Parathyroid adenoma (tissue), 2 donors: ENCODE data around the gene NDFIP2.

Source experiments
- H2AFZ ChIP-seq: fragments of 300-600 bp; sonication (generic); one replicate; pipeline ENCODE4 v1.7.0; 2017; ENCODE audit warnings: antibody characterized with exemption, mild to moderate bottlenecking
- H3K27ac ChIP-seq: fragments of 300-600 bp; sonication (generic); one replicate; pipeline ENCODE4 v1.7.0; 2017
- H3K27me3 ChIP-seq: fragments of 300-600 bp; sonication (generic); one replicate; pipeline ENCODE4 v1.7.0; 2017; ENCODE audit warnings: low read length; ENCODE audit not compliant: control insufficient read depth, insufficient read depth
- H3K36me3 ChIP-seq: fragments of 300-600 bp; sonication (generic); one replicate; pipeline ENCODE4 v1.7.0; 2017; ENCODE audit warnings: low read length; ENCODE audit not compliant: control insufficient read depth, insufficient read depth
- H3K4me1 ChIP-seq: fragments of 300-600 bp; sonication (generic); one replicate; pipeline ENCODE4 v1.7.0; 2017; ENCODE audit warnings: control low read depth
- H3K4me2 ChIP-seq: fragments of 300-600 bp; sonication (generic); one replicate; pipeline ENCODE4 v1.7.0; 2017; ENCODE audit warnings: low read length
- H3K4me3 ChIP-seq: fragments of 300-600 bp; sonication (generic); one replicate; pipeline ENCODE4 v1.7.0; 2017; ENCODE audit warnings: low read depth, low read length
- H3K79me2 ChIP-seq: fragments of 300-600 bp; sonication (generic); one replicate; pipeline ENCODE4 v1.7.0; 2017; ENCODE audit warnings: control low read depth
- H3K9ac ChIP-seq: fragments of 300-600 bp; sonication (generic); one replicate; pipeline ENCODE4 v1.7.0; 2017; ENCODE audit warnings: mild to moderate bottlenecking
- H3K9me3 ChIP-seq: fragments of 300-600 bp; sonication (generic); one replicate; pipeline ENCODE4 v1.7.0; 2017; ENCODE audit warnings: low read length; ENCODE audit not compliant: control insufficient read depth
- TF ChIP-seq, protein P1 (sequence below): fragments of 300-600 bp; sonication (generic); IDR thresholded peaks from one replicate; pipeline ENCODE4 v1.7.0; 2017; ENCODE audit warnings: antibody characterized with exemption, mild to moderate bottlenecking
- donor health status: primary hyperparathyroidism.

Gene NDFIP2, protein sequence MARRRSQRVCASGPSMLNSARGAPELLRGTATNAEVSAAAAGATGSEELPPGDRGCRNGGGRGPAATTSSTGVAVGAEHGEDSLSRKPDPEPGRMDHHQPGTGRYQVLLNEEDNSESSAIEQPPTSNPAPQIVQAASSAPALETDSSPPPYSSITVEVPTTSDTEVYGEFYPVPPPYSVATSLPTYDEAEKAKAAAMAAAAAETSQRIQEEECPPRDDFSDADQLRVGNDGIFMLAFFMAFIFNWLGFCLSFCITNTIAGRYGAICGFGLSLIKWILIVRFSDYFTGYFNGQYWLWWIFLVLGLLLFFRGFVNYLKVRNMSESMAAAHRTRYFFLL

DNA sequence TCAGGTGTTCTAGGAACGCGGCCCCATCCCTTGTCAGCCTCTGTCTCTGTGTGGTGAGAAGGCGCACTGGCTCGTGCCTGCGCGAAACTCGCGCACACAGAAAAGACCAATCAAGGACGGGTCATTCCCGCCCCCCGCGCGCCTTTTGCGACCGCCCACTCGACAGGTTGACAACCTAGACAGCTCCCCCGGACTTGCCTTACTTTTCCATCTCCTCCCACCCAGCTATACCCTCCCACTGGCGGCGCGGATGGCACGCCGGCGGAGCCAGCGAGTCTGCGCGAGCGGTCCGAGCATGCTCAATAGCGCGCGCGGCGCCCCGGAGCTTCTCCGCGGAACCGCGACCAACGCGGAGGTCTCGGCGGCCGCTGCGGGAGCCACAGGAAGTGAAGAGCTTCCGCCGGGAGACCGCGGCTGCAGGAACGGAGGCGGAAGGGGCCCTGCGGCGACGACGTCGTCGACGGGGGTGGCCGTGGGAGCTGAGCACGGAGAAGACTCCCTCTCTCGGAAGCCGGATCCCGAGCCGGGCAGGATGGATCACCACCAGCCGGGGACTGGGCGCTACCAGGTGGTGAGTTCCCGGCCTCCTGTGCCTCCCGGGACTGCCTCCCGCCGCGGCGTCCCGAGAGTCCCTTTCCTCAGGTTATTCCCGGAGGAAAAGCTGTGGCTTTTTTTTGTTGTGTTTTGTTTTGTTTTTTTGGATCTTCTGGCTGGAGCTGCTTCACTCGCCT, at the start of gene NDFIP2:
TSS of gene NDFIP2 (plus strand) at position 202 of the 731 bp plus-strand sequence. CDS start at position 251, 49 bp downstream.
- peak within 1 kb of the TSS; percentile 88 for H3K4me3 ChIP-seq
- H3K27ac ChIP-seq: peak within 1 kb of the TSS; percentile 74
- no peaks in the 10 kb centered on the region for H3K27me3 ChIP-seq
- peak within 1 kb of the TSS; percentile 87 for H3K4me2 ChIP-seq
- no peaks in the 10 kb centered on the region for H3K4me1 ChIP-seq
- peak within 1 kb of the TSS; percentile 90 for H2AFZ ChIP-seq
- H3K9me3 ChIP-seq: no peaks in the 10 kb centered on the region
- no peaks in the 10 kb centered on the region for H3K36me3 ChIP-seq
- peaks cover 4% of the 10 kb centered on the region for H3K79me2 ChIP-seq
- H3K9ac ChIP-seq: peak within 1 kb of the TSS; percentile 67
- TF ChIP-seq, protein P1, sequence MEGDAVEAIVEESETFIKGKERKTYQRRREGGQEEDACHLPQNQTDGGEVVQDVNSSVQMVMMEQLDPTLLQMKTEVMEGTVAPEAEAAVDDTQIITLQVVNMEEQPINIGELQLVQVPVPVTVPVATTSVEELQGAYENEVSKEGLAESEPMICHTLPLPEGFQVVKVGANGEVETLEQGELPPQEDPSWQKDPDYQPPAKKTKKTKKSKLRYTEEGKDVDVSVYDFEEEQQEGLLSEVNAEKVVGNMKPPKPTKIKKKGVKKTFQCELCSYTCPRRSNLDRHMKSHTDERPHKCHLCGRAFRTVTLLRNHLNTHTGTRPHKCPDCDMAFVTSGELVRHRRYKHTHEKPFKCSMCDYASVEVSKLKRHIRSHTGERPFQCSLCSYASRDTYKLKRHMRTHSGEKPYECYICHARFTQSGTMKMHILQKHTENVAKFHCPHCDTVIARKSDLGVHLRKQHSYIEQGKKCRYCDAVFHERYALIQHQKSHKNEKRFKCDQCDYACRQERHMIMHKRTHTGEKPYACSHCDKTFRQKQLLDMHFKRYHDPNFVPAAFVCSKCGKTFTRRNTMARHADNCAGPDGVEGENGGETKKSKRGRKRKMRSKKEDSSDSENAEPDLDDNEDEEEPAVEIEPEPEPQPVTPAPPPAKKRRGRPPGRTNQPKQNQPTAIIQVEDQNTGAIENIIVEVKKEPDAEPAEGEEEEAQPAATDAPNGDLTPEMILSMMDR: no peak

DNA sequence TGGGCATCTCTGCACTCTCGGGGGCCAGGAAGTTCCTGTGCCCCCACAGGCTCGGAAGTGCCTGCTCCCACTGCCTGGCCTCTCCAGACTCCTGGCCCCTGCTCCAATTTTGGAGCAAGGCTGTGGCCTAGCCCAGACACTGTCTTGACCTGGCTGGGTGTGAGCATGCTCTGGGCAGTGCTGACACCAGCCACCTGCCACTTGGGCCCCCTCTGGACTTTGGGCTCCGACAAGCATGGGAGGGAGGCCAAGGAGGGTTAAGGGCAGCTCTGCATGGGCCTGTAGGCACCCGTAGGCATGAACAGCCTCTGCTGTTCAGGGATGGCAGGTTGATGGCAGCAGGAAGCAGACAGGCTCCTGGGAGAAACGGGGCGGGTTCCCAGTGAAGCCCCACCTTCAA, 48.9 kb upstream of the NDFIP2 start:
- Histone ChIP-seq H3K27me3 (no peaks in the 10 kb centered on the region), H3K79me2 (no peaks in the 10 kb centered on the region), H2AFZ (no peak overlapping the region), H3K27ac (no peak overlapping the region), H3K9me3 (no peaks in the 10 kb centered on the region), H3K4me1 (no peaks in the 10 kb centered on the region), H3K4me3 (no peak overlapping the region), H3K4me2 (no peak overlapping the region), H3K36me3 (no peaks in the 10 kb centered on the region), H3K9ac (no peak overlapping the region)
- TF ChIP-seq, protein P1: no peak

DNA sequence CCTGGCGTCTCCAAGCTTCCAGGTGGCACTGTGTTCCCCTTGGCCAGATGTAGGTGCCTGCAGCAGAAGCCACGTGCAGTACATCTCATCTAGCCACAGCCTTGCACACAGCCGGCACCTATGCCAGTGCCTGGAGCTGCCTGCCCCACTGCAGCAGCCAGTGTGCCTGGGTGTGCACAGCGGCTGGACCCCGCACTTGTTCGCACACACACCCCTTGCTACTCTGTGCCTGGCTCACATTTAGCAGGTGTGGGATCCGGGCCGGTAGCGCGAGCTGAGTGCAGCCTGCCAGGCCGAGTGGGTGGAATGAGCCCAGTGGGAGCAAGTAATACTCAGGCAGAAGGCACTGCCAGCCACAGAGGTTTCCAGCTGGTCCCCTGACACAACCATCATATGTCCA, 48.0 kb upstream of the NDFIP2 start:
- no peak overlapping the region for H3K4me3 ChIP-seq
- no peak overlapping the region for H3K27ac ChIP-seq
- H3K79me2 ChIP-seq: no peaks in the 10 kb centered on the region
- no peaks in the 10 kb centered on the region for H3K9me3 ChIP-seq
- no peak overlapping the region for H3K4me2 ChIP-seq
- TF ChIP-seq, protein P1: no peak
- H3K27me3 ChIP-seq: no peaks in the 10 kb centered on the region
- no peaks in the 10 kb centered on the region for H3K4me1 ChIP-seq
- no peaks in the 10 kb centered on the region for H3K36me3 ChIP-seq
- H3K9ac ChIP-seq: no peak overlapping the region
- H2AFZ ChIP-seq: no peak overlapping the region

DNA sequence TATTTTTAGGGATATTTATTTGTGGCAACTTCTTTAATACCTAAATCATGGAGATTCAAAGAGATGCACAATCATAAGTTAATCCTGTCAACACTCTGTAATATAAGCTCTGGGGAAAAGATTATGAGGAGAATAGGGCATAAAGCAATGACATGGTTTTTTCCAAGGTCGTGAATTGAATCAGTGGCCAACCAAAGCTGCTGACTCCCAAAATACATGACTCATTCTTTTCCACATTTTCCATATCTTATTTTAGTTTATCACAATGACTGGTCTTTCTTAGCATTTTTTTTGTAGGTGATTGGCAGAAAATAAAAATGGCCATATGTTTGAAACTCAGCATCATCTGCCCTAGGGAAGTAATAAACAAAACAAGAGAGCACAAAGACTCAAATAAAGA, 46.4 kb upstream of the NDFIP2 start:
- H3K4me2 ChIP-seq: no peak overlapping the region
- no peak overlapping the region for H3K27ac ChIP-seq
- H3K27me3 ChIP-seq: no peaks in the 10 kb centered on the region
- no peaks in the 10 kb centered on the region for H3K9me3 ChIP-seq
- no peak overlapping the region for H2AFZ ChIP-seq
- no peak overlapping the region for H3K4me3 ChIP-seq
- TF ChIP-seq, protein P1: no peak
- no peak overlapping the region for H3K9ac ChIP-seq
- no peaks in the 10 kb centered on the region for H3K79me2 ChIP-seq
- no peaks in the 10 kb centered on the region for H3K4me1 ChIP-seq
- no peaks in the 10 kb centered on the region for H3K36me3 ChIP-seq
